ENCODE data around the gene RHOBTB1. TPM values are rescaled to one million over a fixed set of nuclear protein-coding genes. Genes with fewer than 3 reads are reported as not detected.

The RHOBTB1 gene
- total RNA-seq, 1 donor from 2014 or later, result 0.24 TPM

- CTCF ChIA-PET, result no interaction called here
- Mint-ChIP-seq H3K4me1 (no peaks in the 10 kb centered on the region), H3K36me3 (ENCODE audit: low read depth) (no peaks in the 10 kb centered on the region), H3K4me3 (no peak overlapping the region), H3K27ac (no peak overlapping the region), H3K27me3 (peaks cover 2% of the 10 kb centered on the region), H3K9me3 (no peaks in the 10 kb centered on the region)
- no peak for TF ChIP-seq CTCF (IDR thresholded peaks at IDR 0.05)
- intact Hi-C loops (cut with micrococcal nuclease), result no loop called here
- POLR2A ChIA-PET, result no interaction called here
- DNase-seq (no peak), ATAC-seq (ENCODE audit: low read depth) (no peak)
Measured at GRCh38 chr10:60934215-60935175, 9.5 kb downstream of the RHOBTB1 start.

- Mint-ChIP-seq H3K27ac (no peak overlapping the region), H3K36me3 (ENCODE audit: low read depth) (no peaks in the 10 kb centered on the region), H3K9me3 (peaks cover 4% of the 10 kb centered on the region), H3K27me3 (peaks cover 2% of the 10 kb centered on the region), H3K4me3 (no peak overlapping the region), H3K4me1 (no peaks in the 10 kb centered on the region)
- no peak for ATAC-seq (ENCODE audit: low read depth)
- CTCF ChIA-PET, result no interaction called here
- intact Hi-C loops (cut with micrococcal nuclease), result no loop called here
- TF ChIP-seq CTCF (IDR thresholded peaks at IDR 0.05), result no peak
- POLR2A ChIA-PET, result no interaction called here
- DNase-seq, result no peak
Measured at GRCh38 chr10:60932756-60933155, 11.2 kb downstream of the RHOBTB1 start.

GRCh38 chr10:60930237-60930636, 13.7 kb downstream of the RHOBTB1 start:
- Mint-ChIP-seq H3K9me3 (peaks cover 6% of the 10 kb centered on the region), H3K27ac (no peak overlapping the region), H3K36me3 (ENCODE audit: low read depth) (no peaks in the 10 kb centered on the region), H3K27me3 (peaks cover 2% of the 10 kb centered on the region), H3K4me1 (no peaks in the 10 kb centered on the region), H3K4me3 (no peak overlapping the region)
- CTCF ChIA-PET, result no interaction called here
- ATAC-seq (ENCODE audit: low read depth) (no peak), DNase-seq (no peak)
- no peak for TF ChIP-seq CTCF (IDR thresholded peaks at IDR 0.05)
- intact Hi-C loops (cut with micrococcal nuclease), result no loop called here
- POLR2A ChIA-PET, result no interaction called here

GRCh38 chr10:60921633-60922032, 22.4 kb downstream of the RHOBTB1 start:
- H3K4me3 Mint-ChIP-seq, result no peak overlapping the region
- intact Hi-C loops (cut with micrococcal nuclease), result no loop called here
- ChIA-PET CTCF (no interaction called here), POLR2A (no interaction called here)
- ATAC-seq (ENCODE audit: low read depth) (no peak), DNase-seq (no peak)
- TF ChIP-seq CTCF (IDR thresholded peaks at IDR 0.05), result no peak
- H3K36me3 Mint-ChIP-seq (ENCODE audit: low read depth), result no peaks in the 10 kb centered on the region
- H3K27me3 Mint-ChIP-seq, result peaks cover 5% of the 10 kb centered on the region
- no peak overlapping the region for H3K27ac Mint-ChIP-seq
- H3K9me3 Mint-ChIP-seq, result peaks cover 5% of the 10 kb centered on the region
- no peaks in the 10 kb centered on the region for H3K4me1 Mint-ChIP-seq

GRCh38 chr10:60920479-60920878, 23.5 kb downstream of the RHOBTB1 start:
- H3K27me3 Mint-ChIP-seq, result peaks cover 5% of the 10 kb centered on the region
- CTCF ChIA-PET, result no interaction called here
- peaks cover 5% of the 10 kb centered on the region for H3K9me3 Mint-ChIP-seq
- no peak for DNase-seq
- POLR2A ChIA-PET, result no interaction called here
- no peak overlapping the region for H3K27ac Mint-ChIP-seq
- no peak for TF ChIP-seq CTCF (IDR thresholded peaks at IDR 0.05)
- H3K36me3 Mint-ChIP-seq (ENCODE audit: low read depth), result no peaks in the 10 kb centered on the region
- H3K4me1 Mint-ChIP-seq, result no peaks in the 10 kb centered on the region
- H3K4me3 Mint-ChIP-seq, result no peak overlapping the region
- no peak for ATAC-seq (ENCODE audit: low read depth)
- intact Hi-C loops (cut with micrococcal nuclease), result no loop called here

Measured in activated B cell treated with CpG ODN at 0.5 μM for 24 hours (primary cell).